Naive thymus-derived CD8-positive, alpha-beta T cell (primary cell): ENCODE results near the gene DCAF15. TPM values are rescaled to one million over a fixed set of nuclear protein-coding genes. Genes with fewer than 3 reads are reported as not detected.
A peak's percentile ranks its signal among the peaks of the same experiment; 100 is the strongest.

Source experiments
- ATAC-seq, 2 donors: fragments of 150-1000 bp; cut with Tn5 transposase in 1 of 2; sonication (Bioruptor Pico), chemical (Tn5 transposase) in 1 of 2; 1 replicate in 1 of 2; 2 replicates in 1 of 2; pipeline ENCODE4 v1.10.0; 2021; ENCODE audit warnings: mild to moderate bottlenecking in 2 of 2, moderate library complexity in 2 of 2
- POLR2A ChIA-PET: fragments of 350-600 bp; sonication (Branson Sonifier 250); formaldehyde crosslinking; loops from one replicate; lab custom pipeline; 2021; ENCODE audit warnings: antibody characterized with exemption; lab: Charles Lee
- DNase-seq, 10 donors: peaks; one replicate each; pipeline versions ENCODE4 v3.0.0 to v3.0.0-alpha.2; 2020 to 2022
- H3K27ac Mint-ChIP-seq, 10 donors: one replicate each; pipeline ENCODE4 v1.8.0; 2020 to 2022; ENCODE audit warnings: mild to moderate bottlenecking in 10 of 10, mixed read lengths in 10 of 10, moderate library complexity in 4 of 10, inconsistent platforms in 1 of 10
- H3K27me3 Mint-ChIP-seq, 5 donors: one replicate each; pipeline ENCODE4 v1.8.0; 2021 to 2022; ENCODE audit warnings: mixed read lengths in 5 of 5
- H3K36me3 Mint-ChIP-seq, 3 donors: one replicate each; pipeline ENCODE4 v1.8.0; 2020 to 2022; ENCODE audit warnings: mixed read lengths in 3 of 3, mild to moderate bottlenecking in 2 of 3, inconsistent platforms in 1 of 3
- H3K4me1 Mint-ChIP-seq, 4 donors: one replicate each; pipeline ENCODE4 v1.8.0; 2021 to 2022; ENCODE audit warnings: mixed read lengths in 4 of 4
- H3K4me3 Mint-ChIP-seq, 10 donors: one replicate each; pipeline ENCODE4 v1.8.0; 2020 to 2022; ENCODE audit warnings: mild to moderate bottlenecking in 10 of 10, mixed read lengths in 10 of 10, moderate library complexity in 6 of 10, inconsistent platforms in 1 of 10
- H3K9me3 Mint-ChIP-seq, 9 donors: one replicate each; pipeline ENCODE4 v1.8.0; 2020 to 2022; ENCODE audit warnings: mixed read lengths in 9 of 9, mild to moderate bottlenecking in 3 of 9, inconsistent platforms in 1 of 9, moderate library complexity in 1 of 9
- polyA plus RNA-seq, 3 donors: library from polyadenylated mRNA; unstranded; fragments of 300-500 nt; fragmentation: Illumina TruSeq; gene quantifications; one replicate each; pipeline ENCODE4 v1.2.3, GENCODE V29; 2021
- total RNA-seq, 8 experiments: library from RNA in 2 of 8; stranded (reverse) in 2 of 8; gene quantifications; one replicate each; pipeline ENCODE4 v1.2.3 and lab custom pipeline; 2021 to 2026

Gene DCAF15
- total and polyA plus RNA-seq, 5 experiments from 2014 or later: 2.9 to 93.6 (median 6.0) TPM

- ATAC-seq (no peak), DNase-seq (no peak)
- H3K4me3 Mint-ChIP-seq: peak overlapping the region; percentile 36 to 99 (median 88)
- peaks cover 0 to 38% (median 2%) of the 10 kb centered on the region in 3 donors for H3K36me3 Mint-ChIP-seq
- no peaks in the 10 kb centered on the region for H3K27me3 Mint-ChIP-seq
- peaks cover 8 to 36% (median 25%) of the 10 kb centered on the region in 4 donors for H3K4me1 Mint-ChIP-seq
- POLR2A ChIA-PET: interaction anchor here (2.9 to 5.3 kb wide), 5 partner anchors 24 to 77 kb away, joined by 18 to 65 read pairs (median 38); partner anchors contain the start of genes IL27RA and RFX1
- peak overlapping the region in 6 of 10 donors; percentile 29 to 81 (median 58) for H3K27ac Mint-ChIP-seq
- no peaks in the 10 kb centered on the region for H3K9me3 Mint-ChIP-seq
These were observed 1.9 kb downstream of the DCAF15 start for GRCh38 chr19:13954185-13954584.

- Mint-ChIP-seq H3K27ac (no peak overlapping the region), H3K4me1 (peaks cover 8 to 41% (median 25%) of the 10 kb centered on the region in 4 donors), H3K27me3 (no peaks in the 10 kb centered on the region), H3K36me3 (peaks cover 0 to 49% (median 3%) of the 10 kb centered on the region in 3 donors), H3K4me3 (no peak overlapping the region), H3K9me3 (no peaks in the 10 kb centered on the region)
- no peak for DNase-seq
- ATAC-seq: no peak
- POLR2A ChIA-PET: interaction anchor here (0.9 to 5.3 kb wide), 4 partner anchors 47 to 119 kb away, joined by 4 to 65 read pairs (median 11); partner anchors contain the start of genes IL27RA and RFX1
These were observed 3.5 kb downstream of the DCAF15 start for GRCh38 chr19:13955662-13956364.

DNA sequence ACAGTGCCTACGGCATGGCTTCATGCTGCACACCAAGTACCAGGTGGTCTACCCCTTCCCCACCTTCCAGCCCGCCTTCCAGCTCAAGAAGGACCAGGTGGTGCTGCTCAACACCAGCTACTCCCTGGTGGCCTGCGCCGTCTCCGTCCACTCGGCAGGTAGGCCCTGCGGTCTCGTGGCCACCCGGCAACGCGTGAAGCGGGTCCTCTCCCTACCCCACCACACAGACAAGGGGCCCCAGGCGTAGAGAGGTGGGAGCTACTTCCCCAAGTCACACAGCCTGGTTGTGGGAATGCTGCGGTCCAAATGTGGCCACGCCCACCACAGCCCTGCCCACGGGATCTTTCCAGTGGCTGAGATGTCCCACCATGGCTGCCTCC, 4.0 kb downstream of the DCAF15 start:
- Mint-ChIP-seq H3K27ac (no peak overlapping the region), H3K4me1 (peaks cover 8 to 41% (median 25%) of the 10 kb centered on the region in 4 donors), H3K36me3 (peaks cover 0 to 51% (median 4%) of the 10 kb centered on the region in 3 donors), H3K27me3 (no peaks in the 10 kb centered on the region), H3K9me3 (no peaks in the 10 kb centered on the region), H3K4me3 (no peak overlapping the region)
- DNase-seq: no peak
- no peak for ATAC-seq
- POLR2A ChIA-PET: interaction anchor here (1.2 to 5.3 kb wide), 3 partner anchors 75 to 118 kb away, joined by 3 to 65 read pairs (median 4); partner anchors contain the start of gene IL27RA

DNA sequence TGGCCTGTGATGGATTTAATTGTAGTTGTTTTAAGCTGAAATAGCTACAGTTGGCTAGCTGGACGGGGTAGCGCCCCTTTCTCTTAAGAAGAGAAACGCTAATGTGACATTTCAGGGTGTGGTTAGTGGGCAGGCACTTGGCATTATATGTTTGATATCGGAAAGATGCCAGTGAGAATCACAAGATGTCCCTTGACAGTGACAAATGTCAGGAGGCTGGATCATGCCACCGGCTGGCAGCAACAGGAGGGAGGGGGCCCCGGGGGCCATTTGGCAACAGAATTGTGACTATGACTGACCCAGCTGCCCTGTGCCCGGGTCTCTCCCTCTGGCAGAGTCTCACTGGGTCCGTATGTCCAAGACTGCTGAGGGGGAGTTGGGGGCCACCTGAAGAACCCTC, 4.7 kb downstream of the DCAF15 start:
- POLR2A ChIA-PET: interaction anchor here (1.2 kb wide), 1 partner anchor 76 kb away, joined by 3 read pairs; no protein-coding TSS in a partner anchor
- ATAC-seq: no peak

GRCh38 chr19:13958043-13958442, 5.7 kb downstream of the DCAF15 start:
- Mint-ChIP-seq H3K36me3 (peaks cover 0 to 55% (median 6%) of the 10 kb centered on the region in 3 donors), H3K27me3 (no peaks in the 10 kb centered on the region), H3K27ac (peak overlapping the region in 5 of 10 donors; percentile 10 to 45 (median 29)), H3K4me1 (peaks cover 4 to 30% (median 15%) of the 10 kb centered on the region in 4 donors), H3K9me3 (no peaks in the 10 kb centered on the region), H3K4me3 (peak overlapping the region in 1 of 10 donors; percentile 45)
- ATAC-seq (no peak), DNase-seq (no peak)
- POLR2A ChIA-PET: interaction anchor here (1.0 to 1.6 kb wide), 2 partner anchors 9 to 48 kb away, joined by 3 to 4 read pairs; partner anchors contain the start of gene RFX1

More for the DNA sequence above, 4.7 kb downstream of the DCAF15 start:
- H3K27me3 Mint-ChIP-seq: no peaks in the 10 kb centered on the region
- peaks cover 4 to 35% (median 20%) of the 10 kb centered on the region in 4 donors for H3K4me1 Mint-ChIP-seq
- H3K36me3 Mint-ChIP-seq: peaks cover 0 to 55% (median 6%) of the 10 kb centered on the region in 3 donors
- no peaks in the 10 kb centered on the region for H3K9me3 Mint-ChIP-seq
- H3K4me3 Mint-ChIP-seq: no peak overlapping the region
- no peak for DNase-seq
- peak overlapping the region in 2 of 10 donors; percentile 72 to 80 for H3K27ac Mint-ChIP-seq

DNA sequence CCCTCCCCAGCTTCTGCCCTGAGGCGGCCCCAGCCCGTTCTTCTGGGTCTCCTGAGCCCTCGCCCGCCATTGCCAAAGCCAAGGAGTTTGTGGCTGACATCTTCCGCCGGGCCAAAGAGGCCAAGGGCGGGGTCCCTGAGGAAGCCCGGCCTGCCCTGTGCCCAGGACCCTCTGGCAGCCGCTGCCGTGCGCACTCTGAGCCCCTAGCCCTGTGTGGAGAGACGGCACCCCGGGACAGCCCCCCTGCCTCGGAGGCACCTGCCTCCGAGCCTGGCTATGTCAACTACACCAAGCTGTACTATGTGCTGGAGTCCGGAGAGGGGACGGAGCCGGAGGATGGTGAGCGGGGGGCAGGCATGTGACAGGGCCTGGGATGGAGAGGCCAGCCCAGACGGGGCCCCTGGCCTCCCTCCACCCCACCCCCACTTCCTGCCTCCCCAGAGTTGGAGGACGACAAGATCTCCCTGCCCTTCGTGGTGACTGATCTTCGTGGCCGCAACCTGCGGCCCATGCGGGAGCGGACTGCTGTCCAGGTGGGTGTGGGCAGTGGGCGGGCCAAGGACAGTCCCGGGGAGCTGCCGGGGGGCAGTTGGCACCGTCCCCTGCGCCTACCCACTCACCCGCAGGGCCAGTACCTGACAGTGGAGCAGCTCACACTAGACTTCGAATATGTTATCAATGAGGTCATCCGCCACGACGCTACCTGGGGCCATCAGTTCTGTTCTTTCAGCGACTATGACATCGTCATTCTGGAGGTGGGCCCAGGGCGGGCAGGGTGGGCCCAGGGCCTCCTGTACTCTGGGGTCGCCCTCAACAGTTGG, 7.0 kb downstream of the DCAF15 start:
- DNase-seq: no peak
- H3K4me3 Mint-ChIP-seq: no peak overlapping the region
- peaks cover 0 to 55% (median 6%) of the 10 kb centered on the region in 3 donors for H3K36me3 Mint-ChIP-seq
- POLR2A ChIA-PET: interaction anchor here (1.4 to 4.4 kb wide), 5 partner anchors 11 to 72 kb away, joined by 4 to 19 read pairs (median 6); partner anchors contain the start of genes IL27RA and RFX1
- H3K27ac Mint-ChIP-seq: peak overlapping the region in 1 of 10 donors; percentile 29
- H3K4me1 Mint-ChIP-seq: peaks cover 1 to 19% (median 4%) of the 10 kb centered on the region in 4 donors
- H3K9me3 Mint-ChIP-seq: no peaks in the 10 kb centered on the region
- peak in 1 of 2 donors; percentile 7 for ATAC-seq
- no peaks in the 10 kb centered on the region for H3K27me3 Mint-ChIP-seq

DNA sequence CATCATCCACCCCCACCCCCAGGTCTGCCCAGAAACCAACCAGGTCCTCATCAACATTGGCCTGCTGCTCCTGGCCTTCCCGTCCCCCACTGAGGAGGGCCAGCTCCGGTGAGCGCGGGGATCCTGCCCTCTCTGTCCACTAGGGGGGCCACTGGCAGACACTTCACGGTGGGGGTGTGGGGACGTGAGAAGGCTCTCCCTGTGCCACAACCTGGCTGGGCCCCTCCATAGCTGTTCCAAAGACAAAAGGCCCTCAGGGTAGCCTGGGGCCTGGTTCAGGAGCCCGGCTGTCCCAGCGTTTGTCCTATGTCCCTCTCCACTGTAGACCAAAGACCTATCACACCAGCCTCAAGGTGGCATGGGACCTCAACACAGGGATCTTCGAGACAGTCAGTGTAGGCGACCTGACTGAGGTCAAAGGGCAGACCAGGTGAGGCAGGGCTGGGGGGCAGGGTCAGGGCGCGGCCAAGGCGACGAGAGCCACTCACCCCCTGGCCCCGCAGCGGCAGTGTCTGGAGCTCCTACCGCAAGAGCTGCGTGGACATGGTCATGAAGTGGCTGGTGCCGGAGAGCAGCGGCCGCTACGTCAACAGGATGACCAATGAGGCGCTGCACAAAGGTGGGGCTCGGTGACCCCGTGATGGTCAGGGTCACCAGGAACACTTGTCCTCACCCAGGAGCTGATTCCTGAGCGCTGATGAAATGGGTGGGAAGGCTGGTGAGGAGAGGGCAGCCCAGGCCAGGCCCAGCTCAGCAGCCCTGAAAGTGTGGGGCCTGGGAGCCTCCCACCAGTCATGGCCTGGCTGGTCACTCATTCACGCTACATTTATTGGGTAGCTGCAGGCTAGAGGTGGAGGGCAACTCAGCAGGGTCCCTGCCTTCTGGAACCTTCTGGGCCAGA, 7.9 kb downstream of the DCAF15 start:
- Mint-ChIP-seq H3K4me1 (peaks cover 0 to 15% (median 3%) of the 10 kb centered on the region in 4 donors), H3K9me3 (no peaks in the 10 kb centered on the region), H3K36me3 (peaks cover 0 to 56% (median 10%) of the 10 kb centered on the region in 3 donors), H3K4me3 (no peak overlapping the region), H3K27me3 (no peaks in the 10 kb centered on the region), H3K27ac (peak overlapping the region in 3 of 10 donors; percentile 1 to 62 (median 11))
- POLR2A ChIA-PET: interaction anchor here (1.0 to 4.4 kb wide), 5 partner anchors 9 to 71 kb away, joined by 3 to 19 read pairs (median 6); partner anchors contain the start of gene IL27RA
- DNase-seq (peak in 7 of 10 donors; percentile 22 to 72 (median 39)), ATAC-seq (peak; percentile 63 to 77)

GRCh38 chr19:13960863-13961784, 8.8 kb downstream of the DCAF15 start:
- H3K27me3 Mint-ChIP-seq: no peaks in the 10 kb centered on the region
- H3K27ac Mint-ChIP-seq: peak overlapping the region in 4 of 10 donors; percentile 28 to 83 (median 40)
- DNase-seq (no peak), ATAC-seq (no peak)
- H3K4me3 Mint-ChIP-seq: no peak overlapping the region
- POLR2A ChIA-PET: interaction anchor here (1.0 to 4.4 kb wide), 4 partner anchors 10 to 70 kb away, joined by 3 to 19 read pairs (median 6); partner anchors contain the start of gene IL27RA
- H3K4me1 Mint-ChIP-seq: peaks cover 0 to 15% (median 3%) of the 10 kb centered on the region in 4 donors
- peaks cover 0 to 50% (median 10%) of the 10 kb centered on the region in 3 donors for H3K36me3 Mint-ChIP-seq
- H3K9me3 Mint-ChIP-seq: no peaks in the 10 kb centered on the region

- ATAC-seq: no peak
- POLR2A ChIA-PET: interaction anchor here (1.2 to 4.4 kb wide), 3 partner anchors 9 to 69 kb away, joined by 4 to 19 read pairs (median 5); partner anchors contain the start of genes DCAF15 and IL27RA
These were observed 9.8 kb downstream of the DCAF15 start for GRCh38 chr19:13961826-13962698.

More at GRCh38 chr19:13961826-13962698, 9.8 kb downstream of the DCAF15 start:
- Mint-ChIP-seq H3K27ac (peak overlapping the region in 1 of 10 donors; percentile 29), H3K9me3 (no peaks in the 10 kb centered on the region), H3K4me3 (no peak overlapping the region), H3K36me3 (peaks cover 0 to 48% (median 8%) of the 10 kb centered on the region in 3 donors), H3K4me1 (peaks cover 0 to 14% (median 2%) of the 10 kb centered on the region in 4 donors), H3K27me3 (no peaks in the 10 kb centered on the region)
- no peak for DNase-seq
